Thyroid gland (tissue), 4 donors: ENCODE measurements around the gene DENND2D. TPM values are rescaled to one million over a fixed set of nuclear protein-coding genes. Genes with fewer than 3 reads are reported as not detected.

Source experiments
- DNase-seq, 2 donors: peaks; one replicate each; pipeline ENCODE4 v3.0.0-alpha.2; 2019
- H3K27ac ChIP-seq, 3 donors: fragments of 200-600 bp; sonication (generic); 1 replicate in 2 of 3; 2 replicates in 1 of 3; pipeline ENCODE4 v1.5.1; 2016 to 2019; ENCODE audit warnings: mild to moderate bottlenecking in 1 of 3, moderate library complexity in 1 of 3
- H3K27me3 ChIP-seq: fragments of 200-600 bp; sonication (generic); one replicate; pipeline ENCODE4 v1.5.1; 2019
- H3K36me3 ChIP-seq, 2 donors: fragments of 200-600 bp; sonication (generic); one replicate each; pipeline ENCODE4 v1.5.1; 2016 to 2019
- H3K4me1 ChIP-seq, 2 donors: fragments of 200-600 bp; sonication (generic); one replicate each; pipeline ENCODE4 v1.5.1; 2017 to 2019
- H3K4me3 ChIP-seq, 3 donors: fragments of 200-600 bp; sonication (generic); replicated peaks in 1 of 3; 1 replicate in 2 of 3; 2 replicates in 1 of 3; pipeline ENCODE4 v1.5.1; 2016; ENCODE audit warnings: mild to moderate bottlenecking in 1 of 3
- H3K9me3 ChIP-seq: fragments of 200-600 bp; sonication (generic); one replicate; pipeline ENCODE4 v1.5.1; 2017
- CTCF ChIP-seq, 6 experiments: fragments of 200-600 bp in 3 of 6; fragments of 450-650 bp in 3 of 6; sonication (generic) in 3 of 6; IDR thresholded peaks; one replicate each; pipeline ENCODE4 v1.5.1; 2016 to 2019; ENCODE audit warnings: antibody characterized with exemption in 6 of 6, mild to moderate bottlenecking in 2 of 6, inconsistent platforms in 1 of 6, moderate library complexity in 1 of 6
- POLR2A ChIP-seq, 2 donors: fragments of 450-650 bp; IDR thresholded peaks; one replicate each; pipeline ENCODE4 v1.6.1; 2017; ENCODE audit warnings: antibody characterized with exemption in 2 of 2, mild to moderate bottlenecking in 2 of 2, moderate library complexity in 1 of 2
- WGBS, 2 donors: methylation state at CpG; one replicate each; pipeline ENCODE4 v1.1.5; 2017; 5-methylcytosine and 5-hydroxymethylcytosine counted together
- intact Hi-C: fragments of 100-400 bp; cut with DNase I; formaldehyde crosslinking; loops from one replicate; pipeline ENCODE4 v1.15.1; 2023
- total RNA-seq, 4 donors: library from RNA; depleted of rRNA; stranded (reverse); fragments of >200 nt; gene quantifications; one replicate each; pipeline ENCODE4 v1.2.3, GENCODE V29; 2016

Gene DENND2D
- total RNA-seq, 4 donors from 2014 or later: 45.1 to 53.3 (median 49.4) TPM

- Histone ChIP-seq H3K4me3 (no peak overlapping the region), H3K4me1 (peaks cover 0 to 7% of the 10 kb centered on the region in 2 donors), H3K27ac (no peak overlapping the region), H3K36me3 (no peaks in the 10 kb centered on the region), H3K9me3 (no peaks in the 10 kb centered on the region), H3K27me3 (no peaks in the 10 kb centered on the region)
- intact Hi-C loops: no loop called here
- no peak for TF ChIP-seq POLR2A (IDR thresholded peaks at IDR 0.05)
- TF ChIP-seq CTCF (IDR thresholded peaks at IDR 0.05): no peak
- 86 to 87% methylated on average over 6 of the region's 6 CpGs for WGBS, 2 donors
- DNase-seq: no peak
These were observed 13.8 kb upstream of the DENND2D start for GRCh38 chr1:111214074-111214801.

- Histone ChIP-seq H3K36me3 (no peaks in the 10 kb centered on the region), H3K27me3 (no peaks in the 10 kb centered on the region), H3K4me3 (no peak overlapping the region), H3K4me1 (peaks cover 0 to 6% of the 10 kb centered on the region in 2 donors), H3K27ac (no peak overlapping the region), H3K9me3 (no peaks in the 10 kb centered on the region)
- 85 to 91% methylated on average over 6 of the region's 6 CpGs for whole genome bisulfite sequencing, 2 donors
- TF ChIP-seq CTCF (IDR thresholded peaks at IDR 0.05): no peak
- no peak for TF ChIP-seq POLR2A (IDR thresholded peaks at IDR 0.05)
- no peak for DNase-seq
- intact Hi-C loops: no loop called here
These were observed 13.0 kb upstream of the DENND2D start for GRCh38 chr1:111213412-111213811.

- Histone ChIP-seq H3K27ac (no peak overlapping the region), H3K9me3 (no peaks in the 10 kb centered on the region), H3K4me3 (no peak overlapping the region), H3K4me1 (peaks cover 0 to 6% of the 10 kb centered on the region in 2 donors), H3K27me3 (no peaks in the 10 kb centered on the region), H3K36me3 (no peaks in the 10 kb centered on the region)
- DNase-seq: no peak
- intact Hi-C loops: no loop called here
- TF ChIP-seq POLR2A (IDR thresholded peaks at IDR 0.05) (no peak), CTCF (IDR thresholded peaks at IDR 0.05) (no peak)
- WGBS, 2 donors: 79 to 88% methylated on average over 5 of the region's 5 CpGs
These were observed 12.3 kb upstream of the DENND2D start for GRCh38 chr1:111212634-111213335.

GRCh38 chr1:111211921-111212320 is 11.5 kb upstream of the DENND2D start:
- H3K27me3 ChIP-seq: no peaks in the 10 kb centered on the region
- TF ChIP-seq CTCF (IDR thresholded peaks at IDR 0.05): no peak
- no peak for TF ChIP-seq POLR2A (IDR thresholded peaks at IDR 0.05)
- H3K9me3 ChIP-seq: no peaks in the 10 kb centered on the region
- no peak for DNase-seq
- H3K27ac ChIP-seq: no peak overlapping the region
- no peak overlapping the region for H3K4me3 ChIP-seq
- H3K4me1 ChIP-seq: peaks cover 0 to 6% of the 10 kb centered on the region in 2 donors
- no peaks in the 10 kb centered on the region for H3K36me3 ChIP-seq
- WGBS, 2 donors: 95 to 97% methylated on average over 1 of the region's 1 CpG
- intact Hi-C loops: no loop called here

GRCh38 chr1:111209622-111210021 is 9.2 kb upstream of the DENND2D start:
- Histone ChIP-seq H3K27ac (no peak overlapping the region), H3K4me1 (peaks cover 4% of the 10 kb centered on the region in 2 donors), H3K9me3 (no peaks in the 10 kb centered on the region), H3K27me3 (no peaks in the 10 kb centered on the region), H3K36me3 (no peaks in the 10 kb centered on the region), H3K4me3 (no peak overlapping the region)
- intact Hi-C loops: no loop called here
- TF ChIP-seq POLR2A (IDR thresholded peaks at IDR 0.05) (no peak), CTCF (IDR thresholded peaks at IDR 0.05) (no peak)
- 90 to 91% methylated on average over 4 of the region's 4 CpGs for WGBS, 2 donors
- DNase-seq: no peak
